Activated T-cell treated with anti-CD3 and anti-CD28 coated beads, Interleukin-2, amount 50 U/mL, for 4 hours (primary cell): ENCODE measurements around the gene ANKS3. TPM values are rescaled to one million over a fixed set of nuclear protein-coding genes. Genes with fewer than 3 reads are reported as not detected.

ENCODE experiments used
- ATAC-seq, 2 donors: fragments of 200-7000 bp; cut with Tn5 transposase; one replicate each; pipeline ENCODE4 v1.10.0; 2021
- DNase-seq: peaks from one replicate; pipeline ENCODE4 v3.0.0-alpha.2; 2020
- H3K27me3 Mint-ChIP-seq: one replicate; pipeline ENCODE4 v1.8.0; 2021; ENCODE audit warnings: low read depth, mixed read lengths
- H3K36me3 Mint-ChIP-seq: one replicate; pipeline ENCODE4 v1.8.0; 2022; ENCODE audit warnings: mixed read lengths; ENCODE audit not compliant: insufficient read depth
- H3K4me1 Mint-ChIP-seq: one replicate; pipeline ENCODE4 v1.8.0; 2021; ENCODE audit warnings: low read depth, mixed read lengths
- H3K4me3 Mint-ChIP-seq: one replicate; pipeline ENCODE4 v1.8.0; 2021; ENCODE audit warnings: mild to moderate bottlenecking, moderate library complexity, mixed read lengths
- H3K9me3 Mint-ChIP-seq: one replicate; pipeline ENCODE4 v1.8.0; 2021; ENCODE audit warnings: mixed read lengths
- total RNA-seq, 3 donors: library from RNA; stranded (reverse); gene quantifications; one replicate each; pipeline ENCODE4 v1.2.1, GENCODE V29; 2021

The ANKS3 gene
- total RNA-seq, 3 donors from 2014 or later: 19.4 to 24.1 (median 21.8) TPM

GRCh38 chr16:4673387-4674046 is 60.6 kb downstream of the ANKS3 start:
- H3K4me1 Mint-ChIP-seq: peaks cover 24% of the 10 kb centered on the region
- no peak for ATAC-seq
- H3K9me3 Mint-ChIP-seq: no peaks in the 10 kb centered on the region
- H3K36me3 Mint-ChIP-seq: peaks cover 15% of the 10 kb centered on the region
- H3K4me3 Mint-ChIP-seq: no peak overlapping the region
- DNase-seq: no peak
- no peaks in the 10 kb centered on the region for H3K27me3 Mint-ChIP-seq

- Mint-ChIP-seq H3K36me3 (peaks cover 15% of the 10 kb centered on the region), H3K27me3 (no peaks in the 10 kb centered on the region), H3K4me3 (no peak overlapping the region), H3K9me3 (no peaks in the 10 kb centered on the region), H3K4me1 (peaks cover 26% of the 10 kb centered on the region)
- ATAC-seq (no peak), DNase-seq (no peak)
These were observed 65.6 kb downstream of the ANKS3 start for GRCh38 chr16:4668313-4668960.

GRCh38 chr16:4667203-4667963 is 66.7 kb downstream of the ANKS3 start:
- DNase-seq: no peak
- no peak overlapping the region for H3K4me3 Mint-ChIP-seq
- no peaks in the 10 kb centered on the region for H3K27me3 Mint-ChIP-seq
- H3K36me3 Mint-ChIP-seq: peaks cover 14% of the 10 kb centered on the region
- no peaks in the 10 kb centered on the region for H3K9me3 Mint-ChIP-seq
- peaks cover 28% of the 10 kb centered on the region for H3K4me1 Mint-ChIP-seq
- ATAC-seq: no peak

- Mint-ChIP-seq H3K4me3 (no peak overlapping the region), H3K9me3 (no peaks in the 10 kb centered on the region), H3K27me3 (no peaks in the 10 kb centered on the region), H3K36me3 (peaks cover 11% of the 10 kb centered on the region), H3K4me1 (peaks cover 31% of the 10 kb centered on the region)
- DNase-seq: no peak
- no peak for ATAC-seq
These were observed 67.4 kb downstream of the ANKS3 start for GRCh38 chr16:4666537-4667202.

GRCh38 chr16:4664538-4665418 is 69.3 kb downstream of the ANKS3 start:
- no peaks in the 10 kb centered on the region for H3K9me3 Mint-ChIP-seq
- DNase-seq: peak; percentile 34
- peak; percentile 54 to 67 for ATAC-seq

GRCh38 chr16:4663777-4664465 is 70.2 kb downstream of the ANKS3 start:
- DNase-seq: no peak
- peaks cover 53% of the 10 kb centered on the region for H3K4me1 Mint-ChIP-seq

More at GRCh38 chr16:4664538-4665418, 69.3 kb downstream of the ANKS3 start:
- Mint-ChIP-seq H3K4me3 (peak overlapping the region; percentile 34), H3K36me3 (peaks cover 11% of the 10 kb centered on the region), H3K4me1 (peaks cover 47% of the 10 kb centered on the region), H3K27me3 (no peaks in the 10 kb centered on the region)

GRCh38 chr16:4663465-4663776 is 70.7 kb downstream of the ANKS3 start:
- DNase-seq: no peak
- no peaks in the 10 kb centered on the region for H3K9me3 Mint-ChIP-seq
- H3K4me3 Mint-ChIP-seq: no peak overlapping the region
- H3K4me1 Mint-ChIP-seq: peaks cover 53% of the 10 kb centered on the region
- no peaks in the 10 kb centered on the region for H3K27me3 Mint-ChIP-seq
- no peak for ATAC-seq
- peaks cover 7% of the 10 kb centered on the region for H3K36me3 Mint-ChIP-seq

More at GRCh38 chr16:4663777-4664465, 70.2 kb downstream of the ANKS3 start:
- H3K27me3 Mint-ChIP-seq: no peaks in the 10 kb centered on the region
- peak overlapping the region; percentile 53 for H3K4me3 Mint-ChIP-seq
- H3K9me3 Mint-ChIP-seq: no peaks in the 10 kb centered on the region
- ATAC-seq: no peak
- H3K36me3 Mint-ChIP-seq: peaks cover 7% of the 10 kb centered on the region

- no peak overlapping the region for H3K4me3 Mint-ChIP-seq
- no peaks in the 10 kb centered on the region for H3K9me3 Mint-ChIP-seq
- DNase-seq: no peak
- no peak for ATAC-seq
- H3K36me3 Mint-ChIP-seq: peaks cover 3% of the 10 kb centered on the region
- H3K4me1 Mint-ChIP-seq: peaks cover 51% of the 10 kb centered on the region
- H3K27me3 Mint-ChIP-seq: no peaks in the 10 kb centered on the region
These were observed 72.4 kb downstream of the ANKS3 start for GRCh38 chr16:4661661-4662060.

GRCh38 chr16:4660454-4661007 is 73.5 kb downstream of the ANKS3 start:
- H3K4me1 Mint-ChIP-seq: peaks cover 46% of the 10 kb centered on the region
- ATAC-seq (peak; percentile 74 to 91), DNase-seq (peak; percentile 82)
- peaks cover 6% of the 10 kb centered on the region for H3K36me3 Mint-ChIP-seq
- H3K9me3 Mint-ChIP-seq: no peaks in the 10 kb centered on the region
- H3K27me3 Mint-ChIP-seq: no peaks in the 10 kb centered on the region
- no peak overlapping the region for H3K4me3 Mint-ChIP-seq

GRCh38 chr16:4659363-4660353 is 74.4 kb downstream of the ANKS3 start:
- Mint-ChIP-seq H3K4me3 (no peak overlapping the region), H3K4me1 (peaks cover 39% of the 10 kb centered on the region), H3K27me3 (no peaks in the 10 kb centered on the region), H3K9me3 (no peaks in the 10 kb centered on the region), H3K36me3 (peaks cover 6% of the 10 kb centered on the region)
- DNase-seq (no peak), ATAC-seq (no peak)

- H3K9me3 Mint-ChIP-seq: no peaks in the 10 kb centered on the region
- peaks cover 9% of the 10 kb centered on the region for H3K36me3 Mint-ChIP-seq
- DNase-seq: no peak
- no peak overlapping the region for H3K4me3 Mint-ChIP-seq
- ATAC-seq: no peak
- H3K4me1 Mint-ChIP-seq: peaks cover 23% of the 10 kb centered on the region
- H3K27me3 Mint-ChIP-seq: no peaks in the 10 kb centered on the region
These were observed 77.1 kb downstream of the ANKS3 start for GRCh38 chr16:4656695-4657686.
